ENCODE data around the gene USP36.
"Not testable (repeated sequence)": the region's sequence is repeated elsewhere in the genome, so short reads cannot be mapped to it uniquely, and the experiment has no call there.

USP36 gene

DNA sequence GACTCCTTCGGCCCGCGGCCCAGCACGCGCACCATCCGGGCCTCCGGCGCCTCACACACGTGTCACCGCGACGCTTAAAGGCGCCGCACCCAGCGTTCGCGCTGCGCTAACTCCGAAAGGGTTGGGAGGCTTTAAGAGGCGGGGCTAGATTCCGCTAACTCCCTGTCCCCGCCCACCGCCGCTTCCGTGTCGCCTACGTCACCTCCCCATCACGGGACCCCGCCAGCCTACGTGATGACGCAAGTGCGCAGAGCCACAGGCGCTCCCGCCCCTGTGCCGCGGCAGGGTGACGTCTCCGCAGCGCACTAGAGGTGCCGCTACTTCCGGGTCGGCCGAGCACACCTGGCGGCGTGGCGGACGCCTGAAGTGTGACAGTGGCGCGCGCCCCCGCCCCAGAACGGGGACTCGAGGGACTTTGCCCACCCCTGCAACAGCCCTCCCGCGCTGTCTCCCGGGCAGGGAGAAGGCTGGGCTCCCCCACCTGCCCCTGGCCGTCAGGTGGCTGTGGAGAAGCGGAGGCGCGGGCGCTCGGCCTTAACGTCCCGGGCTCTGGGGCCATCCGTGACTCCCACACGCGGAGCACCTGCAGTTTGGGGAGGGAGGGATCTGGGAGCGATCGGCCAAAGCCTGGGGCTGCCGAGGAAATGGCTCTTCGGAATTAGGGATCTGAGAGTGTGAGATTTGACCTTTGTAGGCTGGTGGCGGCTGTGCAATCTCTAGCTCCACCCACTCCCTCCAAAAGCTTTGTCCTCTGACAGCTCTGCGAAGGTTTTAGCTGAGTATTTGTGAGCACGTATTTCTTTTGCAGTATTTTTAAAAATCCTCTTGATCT lies at the start of gene USP36:
Gene USP36, minus strand, starts transcription at position 35 of the 832 bp plus-strand sequence. CDS start 4,451 bp downstream, outside the sequence.
- DNase-seq, result peak; percentile 99

DNA sequence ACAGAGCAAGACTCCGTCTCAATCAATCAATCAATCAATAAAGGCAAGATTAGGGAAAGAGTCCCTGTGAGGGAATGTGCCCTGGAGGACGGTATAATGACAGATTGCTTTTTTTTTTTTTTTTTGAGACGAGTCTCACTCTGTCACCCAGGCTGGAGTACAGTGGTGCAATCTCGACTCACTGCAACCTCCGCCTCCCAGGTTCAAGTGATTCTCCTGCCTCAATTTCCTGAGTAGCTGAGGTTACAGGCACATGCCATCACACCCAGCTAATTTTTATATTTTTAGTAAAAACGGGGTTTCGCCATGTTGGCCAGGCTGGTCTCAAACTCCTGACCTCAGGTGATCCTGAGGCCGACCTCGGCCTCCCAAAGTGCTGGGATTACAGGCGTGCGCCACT lies 49.5 kb upstream of the USP36 start:
- DNase-seq, result peak; percentile 8

DNA sequence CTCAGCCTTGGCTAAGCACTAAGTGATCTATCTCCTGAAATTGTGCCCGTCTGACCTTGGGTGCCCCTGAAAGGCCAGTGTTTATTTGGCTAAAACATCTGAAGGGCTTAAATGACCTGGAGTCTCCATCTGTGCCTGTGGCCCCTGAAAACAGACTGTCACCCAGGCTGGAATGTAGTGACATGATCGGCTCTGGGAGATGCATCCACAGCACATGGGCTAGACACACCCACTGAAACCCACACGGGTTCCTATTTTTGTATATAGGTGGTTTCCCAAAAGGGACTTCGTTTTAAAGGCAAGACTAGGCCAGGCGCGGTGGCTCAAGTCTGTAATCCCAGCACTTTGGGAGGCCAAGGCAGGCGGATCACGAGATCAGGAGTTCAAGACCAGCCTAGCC lies 48.9 kb upstream of the USP36 start:
- peak; percentile 95 for DNase-seq

DNA sequence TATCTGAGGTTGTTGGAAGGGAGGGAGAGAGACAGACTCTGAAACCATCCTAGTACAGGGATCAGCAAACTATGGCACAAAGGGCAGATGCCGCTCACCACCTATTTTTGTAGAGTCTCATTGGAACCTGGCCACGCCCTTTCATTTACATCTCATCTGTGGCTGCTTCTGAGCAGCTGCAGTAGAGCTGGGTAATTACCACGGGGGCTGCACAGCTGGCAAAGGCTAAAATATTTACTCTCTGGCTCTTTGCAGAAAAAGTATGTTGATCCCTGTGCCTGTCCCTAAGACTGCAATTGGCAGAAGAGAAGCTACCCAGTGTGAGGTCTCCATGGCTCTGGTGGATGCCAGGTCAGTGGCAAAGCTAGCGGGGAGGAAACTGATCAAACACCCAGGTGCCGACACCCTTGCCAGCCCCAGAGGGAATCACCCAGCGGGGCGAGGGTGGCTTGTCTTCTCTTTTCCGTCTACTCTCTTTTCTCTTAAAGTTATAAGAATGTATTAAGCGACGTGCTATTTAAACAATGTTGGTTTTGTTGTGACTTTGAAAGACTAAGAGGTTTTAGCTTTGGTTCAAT lies 48.4 kb upstream of the USP36 start:
- DNase-seq, result no peak

DNA sequence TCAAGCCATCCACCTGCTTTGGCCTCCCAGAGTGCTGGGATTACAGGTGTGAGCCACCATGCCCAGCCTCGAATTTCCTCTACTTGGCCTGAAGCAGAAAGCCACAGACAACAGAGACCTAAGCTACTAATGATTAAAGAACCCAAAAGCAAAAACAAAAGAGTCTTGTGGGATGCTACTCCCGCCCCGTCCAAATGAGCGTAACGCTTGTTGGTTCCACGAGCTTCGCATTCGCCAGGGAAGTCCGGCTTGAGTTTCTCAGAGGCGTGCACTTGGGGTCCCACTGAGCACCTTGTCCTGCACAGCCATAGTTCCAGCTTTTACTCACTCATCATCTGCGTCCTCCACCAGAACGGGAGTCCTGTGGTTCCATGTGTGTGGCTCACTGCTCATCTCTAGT lies 46.3 kb upstream of the USP36 start:
- no peak for DNase-seq

DNA sequence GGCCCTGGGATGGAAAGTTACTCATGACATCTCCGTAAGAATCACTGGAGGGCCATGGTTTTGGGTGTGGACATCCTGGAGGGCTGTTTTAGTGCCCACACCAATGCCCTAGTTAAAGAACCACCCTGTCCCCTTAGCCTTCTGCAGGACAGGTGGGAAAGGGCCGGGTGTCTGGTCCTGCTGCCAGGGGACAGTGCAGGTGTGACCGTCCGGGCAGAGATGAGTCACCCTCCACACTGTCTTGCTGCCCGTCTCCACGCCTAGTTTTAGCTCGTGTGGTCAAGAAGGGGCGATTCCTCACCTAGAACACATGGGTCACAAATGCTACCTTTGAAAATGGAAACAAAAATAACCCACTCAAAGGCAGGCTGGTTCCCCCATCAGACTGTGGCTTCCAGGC lies 45.3 kb upstream of the USP36 start:
- DNase-seq, result no peak

DNA sequence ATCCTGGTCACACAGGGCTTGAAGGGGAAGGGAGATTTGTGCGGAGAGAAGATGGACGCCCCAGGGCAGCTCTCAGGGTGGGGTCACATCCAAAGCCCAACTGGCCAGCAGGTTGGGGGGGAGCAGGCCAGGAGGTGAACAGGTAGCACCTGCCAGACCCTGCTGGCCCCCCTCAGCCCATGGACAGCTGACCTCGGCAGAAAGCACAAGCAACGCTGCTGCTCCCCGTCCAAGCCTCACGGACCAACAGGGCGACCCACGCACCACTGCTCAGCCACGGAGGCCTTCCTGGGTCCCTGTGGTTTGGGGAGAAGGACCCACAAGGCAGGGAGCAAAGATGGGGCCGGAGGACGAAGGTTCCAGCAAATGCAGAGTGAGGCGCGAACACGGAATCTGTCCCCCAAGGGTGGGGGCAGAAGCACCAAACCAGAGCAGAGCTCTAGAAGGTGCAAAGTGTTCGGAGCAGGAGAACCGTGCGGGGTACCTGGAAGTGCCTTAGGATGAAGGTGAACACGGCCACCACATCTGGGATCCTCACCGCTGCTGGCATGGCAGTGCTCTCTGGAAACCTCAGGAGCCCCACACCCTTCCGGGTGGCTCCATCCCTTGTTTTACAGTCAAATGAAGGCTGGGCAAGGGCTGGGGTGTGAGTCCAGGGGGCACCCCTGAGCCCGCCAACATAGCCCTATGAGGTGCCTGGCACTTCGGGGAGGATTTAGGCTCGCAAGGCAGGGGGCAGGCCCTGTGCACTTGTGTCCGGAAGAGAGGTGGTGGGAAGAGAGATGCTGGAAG lies 44.5 kb upstream of the USP36 start:
- no peak for DNase-seq

DNA sequence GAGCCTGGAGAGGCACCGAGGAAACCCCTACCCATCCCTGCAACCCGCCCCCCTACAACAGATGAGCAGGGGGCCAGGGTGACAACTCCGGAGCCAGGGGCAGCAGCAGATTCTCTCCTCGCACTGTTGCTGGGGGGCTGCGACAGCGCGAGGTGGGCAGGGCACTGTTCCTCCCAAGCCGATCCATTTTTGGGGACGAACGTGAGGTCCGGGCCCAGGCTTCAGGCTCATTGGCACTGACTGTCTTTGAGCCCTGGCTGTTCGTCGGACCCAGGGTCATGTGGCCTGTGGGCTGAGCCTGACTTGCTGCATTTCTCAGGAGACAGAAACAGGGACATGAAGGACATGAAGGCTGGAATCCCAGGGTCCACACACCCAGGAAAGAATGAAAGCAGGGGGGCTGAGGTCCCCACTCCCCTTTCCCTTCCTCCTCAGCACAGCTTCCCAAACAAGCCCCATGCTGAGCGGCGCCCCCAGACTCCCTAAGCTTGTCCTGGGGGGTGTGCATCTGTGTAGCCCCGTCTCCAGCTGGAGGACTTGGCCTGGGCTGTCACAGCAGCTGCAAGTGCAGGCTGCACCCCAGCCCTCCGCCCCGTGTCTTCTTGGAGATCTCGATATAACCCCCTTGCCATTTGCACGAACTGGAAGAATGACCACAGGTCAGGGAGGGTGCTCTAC lies 43.7 kb upstream of the USP36 start:
- peak; percentile 20 for DNase-seq

DNA sequence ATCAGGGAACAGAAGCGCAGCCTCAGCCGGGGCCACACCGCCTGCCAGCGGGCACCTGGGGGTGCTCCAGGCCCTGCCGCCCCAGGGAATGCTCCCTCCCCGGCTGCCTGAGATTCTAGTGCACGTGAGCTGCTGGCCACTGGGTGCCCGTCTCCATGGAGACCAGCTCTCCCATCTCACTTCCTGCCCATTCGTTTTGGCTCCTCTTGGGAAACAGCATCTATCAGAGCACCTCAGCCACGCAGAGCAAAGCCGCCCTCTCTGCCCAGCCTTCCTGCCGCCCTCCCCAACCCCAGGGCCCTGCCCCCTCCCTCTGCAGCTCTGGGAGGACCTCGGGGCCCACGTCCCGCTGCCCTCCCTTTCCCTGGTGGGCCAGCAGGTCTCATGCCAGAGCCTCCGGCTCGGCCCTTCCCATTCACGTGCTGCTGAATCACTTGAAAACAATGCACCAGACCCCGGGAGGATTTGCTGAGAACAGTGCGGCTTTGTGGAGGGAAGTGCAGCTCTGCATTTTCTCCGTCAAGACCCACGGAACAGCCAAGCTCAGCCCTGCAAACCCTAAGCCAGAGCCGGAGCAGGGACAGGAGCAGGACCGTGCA lies 43.0 kb upstream of the USP36 start:
- peak; percentile 59 for DNase-seq

DNA sequence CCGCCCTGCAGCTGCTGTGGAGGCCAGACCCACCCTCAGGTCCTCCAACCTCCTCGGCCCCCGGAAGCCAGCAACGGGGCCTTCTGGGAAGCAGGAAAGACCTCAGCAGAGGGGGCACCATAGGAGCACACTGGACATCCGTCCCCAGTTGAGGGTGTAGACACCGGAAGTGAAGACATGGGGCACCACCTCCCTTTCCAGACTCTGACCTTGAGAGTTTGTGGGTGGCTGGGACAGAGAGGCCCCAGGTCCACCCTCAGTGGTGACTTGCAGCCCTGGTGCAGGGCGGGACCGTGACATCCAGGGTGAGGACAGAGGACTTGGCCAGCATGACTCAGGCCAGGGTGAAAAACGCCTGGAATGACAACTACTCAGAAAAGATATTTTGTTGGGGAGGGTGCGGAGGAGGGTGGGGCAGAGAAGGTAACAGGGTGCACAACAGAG lies 42.5 kb upstream of the USP36 start:
- peak; percentile 94 for DNase-seq

DNA sequence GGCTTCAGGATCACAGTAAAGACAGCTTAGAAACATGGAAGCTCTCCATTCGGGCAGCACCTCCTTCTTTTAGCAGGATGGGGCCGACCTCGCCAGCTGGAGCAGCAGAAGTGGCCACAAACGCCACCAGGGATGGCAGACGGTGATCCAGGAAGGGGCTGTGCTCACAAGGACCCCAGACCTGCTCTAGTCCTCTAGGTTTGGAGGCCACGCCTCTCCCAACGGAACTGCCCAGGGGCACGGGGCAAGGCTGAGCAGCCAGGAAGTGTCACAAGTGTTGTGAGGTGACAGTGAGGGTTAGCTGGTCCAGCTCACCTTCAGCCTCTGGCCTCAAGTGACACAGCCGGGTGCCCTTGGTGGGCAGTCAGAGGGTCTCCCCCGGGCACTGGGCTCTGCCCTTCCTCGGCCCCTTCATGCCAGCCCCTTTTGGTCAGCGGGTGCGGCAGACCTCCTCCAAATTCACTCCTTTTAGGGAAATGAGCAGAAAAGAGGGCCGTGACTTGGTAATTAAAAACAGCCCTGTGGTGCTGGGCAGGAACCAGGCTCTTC lies 42.0 kb upstream of the USP36 start:
- DNase-seq, result peak; percentile 40

DNA sequence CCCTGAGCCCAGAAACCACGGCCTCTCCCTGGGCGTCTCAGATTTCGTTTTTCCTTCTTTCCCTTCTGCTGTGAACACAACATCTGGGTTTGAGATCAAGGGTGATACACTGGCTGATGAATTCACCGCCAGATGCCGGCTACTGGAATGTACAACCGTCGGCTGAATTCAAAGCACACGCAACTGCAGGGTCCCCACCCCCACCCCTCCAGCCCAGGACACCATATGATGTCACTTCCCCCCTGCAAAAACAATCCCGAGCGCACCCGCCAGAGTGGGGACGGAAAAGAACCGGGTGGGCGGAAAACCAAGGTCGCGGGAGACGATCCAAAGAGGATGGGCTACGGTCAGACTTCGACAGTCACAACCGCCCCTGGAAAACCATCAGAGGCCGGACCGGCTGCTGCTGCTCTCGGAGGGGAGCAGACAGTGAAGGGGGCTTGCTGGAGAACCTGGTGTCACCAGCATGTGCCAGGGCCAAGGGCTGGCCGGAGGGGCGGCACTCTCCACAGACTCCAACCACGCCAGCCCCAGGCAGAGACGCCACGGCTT lies 39.1 kb upstream of the USP36 start:
- peak; percentile 55 for DNase-seq

DNA sequence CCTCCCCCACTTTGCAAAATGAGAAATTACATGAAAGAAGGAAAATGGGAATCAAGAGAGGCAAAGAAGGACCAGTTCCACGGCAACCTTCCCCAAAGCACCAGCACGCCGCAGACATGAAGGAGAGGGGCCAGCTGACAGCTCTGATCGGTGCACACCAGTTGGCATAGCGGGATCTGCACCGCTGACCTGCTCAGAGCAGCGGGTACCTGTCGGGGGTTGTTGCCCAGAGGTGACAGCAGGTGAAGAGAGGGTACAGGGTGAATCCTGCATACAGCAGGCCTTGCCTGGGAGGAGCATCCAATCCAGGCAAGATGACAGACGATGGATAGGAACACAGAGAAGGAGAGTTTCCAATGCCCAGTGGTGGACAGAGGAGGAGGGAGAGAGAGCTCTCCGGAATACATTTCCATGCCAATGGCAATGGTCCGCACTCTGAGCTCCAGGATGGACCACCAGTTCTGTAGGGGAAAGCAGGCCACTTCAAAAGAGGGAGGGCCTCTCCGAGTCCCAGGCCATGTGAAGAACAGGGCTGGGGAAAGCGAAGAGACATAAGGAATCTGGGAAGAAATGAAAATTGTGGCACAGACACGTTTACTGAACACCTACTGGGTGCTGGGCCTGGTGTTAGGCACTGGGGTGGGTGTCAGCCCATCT lies 38.4 kb upstream of the USP36 start:
- DNase-seq, result no peak

DNA sequence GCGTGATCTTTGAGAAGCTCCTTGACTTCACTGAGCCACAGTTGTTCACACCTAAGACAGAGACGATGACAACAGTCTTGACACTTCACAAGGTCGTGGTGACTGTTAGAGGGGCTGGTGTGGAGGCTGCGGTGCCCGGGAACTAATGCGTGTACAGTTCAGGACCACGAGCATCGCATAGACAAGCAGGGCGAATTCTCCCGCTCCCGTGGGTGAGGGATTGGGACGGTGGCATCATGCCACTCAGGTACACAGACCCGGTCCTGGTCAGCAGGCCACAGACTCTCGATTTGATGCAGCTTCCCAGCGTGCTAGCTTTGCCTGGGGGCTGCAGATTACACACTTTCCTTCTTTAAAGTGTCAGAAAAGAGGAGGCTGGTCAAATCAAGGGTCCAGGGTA lies 37.6 kb upstream of the USP36 start:
- DNase-seq, result no peak

DNA sequence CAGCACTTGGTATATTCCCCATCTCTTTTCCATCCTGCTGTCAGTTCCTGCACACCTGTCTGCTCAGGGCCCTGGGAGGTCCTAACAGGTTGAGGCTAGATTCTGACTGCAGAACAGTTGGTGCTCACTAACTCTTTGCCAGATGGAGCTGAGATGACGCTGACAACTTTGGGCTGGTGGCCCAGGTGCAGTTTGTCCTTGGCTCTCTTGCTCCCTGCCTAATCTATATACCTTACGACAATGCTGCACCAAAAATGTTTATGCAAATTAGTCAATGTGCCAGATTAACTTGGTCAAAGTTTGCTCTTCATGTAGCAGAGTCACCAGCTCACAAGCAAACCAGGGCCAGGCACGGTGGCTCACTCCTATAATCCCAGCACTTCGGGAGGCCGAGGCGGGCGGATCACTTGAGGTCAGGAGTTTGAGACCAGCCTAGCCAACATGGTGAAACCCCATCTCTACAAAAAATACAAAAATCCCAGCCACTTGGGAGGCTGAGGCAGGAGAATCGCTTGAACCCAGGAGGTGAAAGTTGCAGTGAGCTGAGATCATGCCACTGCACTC lies 36.4 kb upstream of the USP36 start:
- not testable (repeated sequence) for DNase-seq

DNA sequence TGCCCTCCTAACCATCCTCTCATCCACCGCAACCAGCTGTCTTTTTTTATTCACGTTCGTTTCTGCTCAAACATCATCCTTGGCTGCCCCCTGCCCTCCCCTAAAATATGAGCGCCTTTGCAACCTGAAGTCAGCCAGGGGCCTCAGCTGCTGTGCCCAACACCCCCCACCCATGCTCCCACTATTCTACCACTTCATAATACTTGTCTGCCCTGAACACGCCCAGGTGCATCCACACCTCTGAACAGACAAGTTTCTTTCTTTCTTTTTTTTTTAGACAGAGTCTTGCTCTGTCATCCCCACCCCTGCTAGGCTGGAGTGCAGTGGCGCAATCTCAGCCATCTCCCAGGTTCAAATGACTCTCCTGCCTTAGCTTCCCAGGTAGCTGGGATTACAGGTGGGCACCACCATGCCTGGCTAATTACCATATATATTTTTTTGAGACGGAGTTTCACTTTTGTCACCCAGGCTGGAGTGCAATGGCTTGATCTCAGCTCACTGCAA lies 35.5 kb upstream of the USP36 start:
- no peak for DNase-seq

DNA sequence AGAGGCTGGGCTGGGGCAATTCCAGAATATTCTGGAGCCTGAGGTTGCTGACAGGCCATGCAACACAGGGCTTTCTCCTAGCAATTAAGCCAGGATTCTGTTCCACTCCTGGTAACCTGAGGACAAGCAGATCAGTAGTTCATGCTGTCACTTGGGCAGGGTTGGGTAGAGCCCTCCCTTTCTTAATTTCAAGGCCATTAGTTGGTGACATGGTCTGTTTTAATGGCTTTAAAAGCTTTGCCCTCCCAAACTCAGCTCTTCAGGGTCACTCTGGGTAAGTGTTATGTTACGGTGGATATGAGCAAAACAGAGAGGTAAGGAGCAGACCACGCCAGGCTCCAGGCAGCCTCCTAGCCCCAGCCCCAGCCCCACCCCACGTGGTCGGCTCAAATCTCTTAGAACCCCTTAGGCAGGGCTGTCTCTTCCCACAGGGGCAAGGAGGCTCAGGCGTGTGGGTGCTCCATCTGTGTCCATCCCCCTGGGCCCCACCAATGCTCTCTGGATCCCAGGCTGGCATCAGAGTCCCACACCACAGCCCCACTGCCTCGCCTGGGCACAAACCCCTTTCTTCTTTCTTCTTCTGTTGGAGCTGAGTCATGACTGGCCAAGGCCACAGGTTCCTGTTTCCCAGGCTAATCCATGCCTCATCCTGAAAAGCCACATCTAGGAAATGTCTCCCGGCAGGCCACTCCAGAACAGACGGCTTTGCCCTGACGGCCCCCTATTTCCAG lies 34.9 kb upstream of the USP36 start:
- DNase-seq, result peak; percentile 48

DNA sequence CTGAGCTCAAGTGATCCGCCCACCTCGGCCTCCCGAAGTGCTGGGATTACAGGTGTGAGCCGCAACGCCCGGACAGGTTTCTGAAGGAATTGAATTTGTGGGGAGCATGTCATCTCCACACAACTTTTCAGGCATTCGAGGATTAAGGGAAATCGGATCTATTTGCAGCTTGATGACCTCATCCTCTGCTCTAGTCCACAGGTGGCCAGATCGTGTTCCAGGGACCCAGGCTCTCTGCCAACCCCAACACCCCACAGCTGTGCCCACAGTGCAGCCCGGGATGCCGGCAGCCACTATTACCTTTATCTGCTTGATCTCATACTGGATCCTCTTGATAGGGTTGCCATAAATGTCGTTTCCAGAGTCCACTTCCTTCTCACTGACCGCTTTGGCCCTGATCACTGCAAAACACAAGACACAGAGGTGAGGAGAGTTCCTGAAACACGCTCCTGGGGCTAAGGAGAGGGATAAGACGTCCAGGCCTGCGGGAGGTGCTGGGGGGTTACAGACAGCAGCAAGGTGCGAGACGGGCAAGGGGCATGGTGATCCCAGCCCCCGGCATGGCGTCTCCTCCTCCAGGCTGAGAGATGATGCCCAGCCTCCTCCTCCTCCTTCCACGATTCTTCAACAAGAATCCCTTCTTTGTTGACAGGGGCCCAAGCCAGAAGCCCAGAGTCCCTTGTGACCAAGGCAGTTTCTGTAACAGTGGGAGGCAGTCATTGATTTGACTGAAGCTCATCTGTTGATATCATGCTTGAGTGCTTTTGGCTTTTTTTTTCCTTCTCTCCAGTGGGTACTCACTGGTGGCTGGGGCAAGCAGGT lies 33.1 kb upstream of the USP36 start:
- DNase-seq, result no peak

DNA sequence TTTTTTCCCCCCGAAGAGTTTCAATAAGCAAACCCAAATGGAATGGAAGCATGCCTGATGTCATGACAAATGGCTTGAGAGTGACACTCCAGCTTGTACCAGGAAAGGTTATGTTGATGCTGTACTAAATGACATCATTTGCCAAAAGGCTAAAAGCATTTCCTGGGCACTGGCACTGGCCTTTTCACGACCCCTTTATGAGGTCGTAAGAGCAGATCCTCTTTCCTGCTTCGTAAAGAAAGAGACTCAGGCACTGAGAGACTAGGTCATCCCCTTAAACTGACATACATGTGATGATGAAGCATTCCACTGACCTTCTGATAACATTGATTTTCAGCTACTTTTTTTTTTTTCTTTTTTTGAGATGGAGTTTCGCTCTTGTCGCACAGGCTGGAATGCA lies 31.9 kb upstream of the USP36 start:
- DNase-seq, result peak; percentile 73

Data from inflammatory macrophage treated with lipopolysaccharide for 4 hours (primary cell).